GM19372 (cell line): ENCODE results near the gene NSMCE1.
"Not testable (repeated sequence)": the region's sequence is repeated elsewhere in the genome, so short reads cannot be mapped to it uniquely, and the experiment has no call there.

Experiments used
- ATAC-seq: cut with Tn5 transposase; IDR thresholded peaks from one replicate; pipeline ENCODE4 v1.9.1; 2021; ENCODE audit warnings: mild to moderate bottlenecking, low read depth, moderate library complexity; ENCODE audit not compliant: unreplicated experiment

NSMCE1 gene

GRCh38 chr16:27303256-27304100 is 34.9 kb upstream of the NSMCE1 start:
- ATAC-seq: no peak

- no peak for ATAC-seq
Measured at GRCh38 chr16:27302126-27302525, 33.6 kb upstream of the NSMCE1 start.

- ATAC-seq: no peak
Measured at GRCh38 chr16:27301236-27301861, 32.8 kb upstream of the NSMCE1 start.

- ATAC-seq: no peak
Measured at GRCh38 chr16:27298132-27298531, 29.6 kb upstream of the NSMCE1 start.

- ATAC-seq: no peak
Measured at GRCh38 chr16:27293343-27293742, 24.8 kb upstream of the NSMCE1 start.

GRCh38 chr16:27291722-27292240 is 23.2 kb upstream of the NSMCE1 start:
- no peak for ATAC-seq

GRCh38 chr16:27291106-27291505 is 22.5 kb upstream of the NSMCE1 start:
- no peak for ATAC-seq

GRCh38 chr16:27290562-27290961 is 22.0 kb upstream of the NSMCE1 start:
- no peak for ATAC-seq

GRCh38 chr16:27289669-27290068 is 21.1 kb upstream of the NSMCE1 start:
- no peak for ATAC-seq

GRCh38 chr16:27288313-27288712 is 19.7 kb upstream of the NSMCE1 start:
- ATAC-seq: not testable (repeated sequence)

- no peak for ATAC-seq
Measured at GRCh38 chr16:27287887-27288286, 19.3 kb upstream of the NSMCE1 start.

- no peak for ATAC-seq
Measured at GRCh38 chr16:27287051-27287811, 18.7 kb upstream of the NSMCE1 start.

- ATAC-seq: no peak
Measured at GRCh38 chr16:27286451-27286850, 17.9 kb upstream of the NSMCE1 start.

GRCh38 chr16:27285676-27286196 is 17.2 kb upstream of the NSMCE1 start:
- ATAC-seq: no peak

- no peak for ATAC-seq
Measured at GRCh38 chr16:27284865-27285675, 16.5 kb upstream of the NSMCE1 start.

- no peak for ATAC-seq
Measured at GRCh38 chr16:27281243-27281642, 12.7 kb upstream of the NSMCE1 start.

GRCh38 chr16:27275394-27275793 is 6.8 kb upstream of the NSMCE1 start:
- no peak for ATAC-seq

- ATAC-seq: not testable (repeated sequence)
Measured at GRCh38 chr16:27274424-27274874, 5.9 kb upstream of the NSMCE1 start.

- ATAC-seq: no peak
Measured at GRCh38 chr16:27273670-27274423, 5.3 kb upstream of the NSMCE1 start.
